Measurements from ENCODE around the gene TGFBR2.

DNA sequence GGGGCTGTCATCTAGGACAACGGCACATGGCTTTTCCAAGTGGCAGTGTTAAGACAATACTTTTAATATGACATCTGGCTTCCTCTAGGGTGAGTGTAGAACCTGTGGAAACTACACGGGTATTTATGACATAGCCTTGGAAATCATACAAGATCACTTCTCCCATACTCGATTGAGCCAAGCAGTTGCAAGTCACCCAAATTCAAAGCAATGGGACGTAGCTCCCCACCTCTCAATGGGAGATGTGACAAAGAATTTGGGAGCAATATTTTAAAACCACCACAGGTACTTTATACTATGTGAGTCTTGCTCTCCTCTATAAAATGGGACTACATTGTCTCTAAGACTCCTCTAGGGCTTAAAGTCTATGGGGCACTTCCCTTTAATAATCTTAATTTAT is 93.5 kb downstream of the TGFBR2 start:
- TF ChIP-seq, protein P1, sequence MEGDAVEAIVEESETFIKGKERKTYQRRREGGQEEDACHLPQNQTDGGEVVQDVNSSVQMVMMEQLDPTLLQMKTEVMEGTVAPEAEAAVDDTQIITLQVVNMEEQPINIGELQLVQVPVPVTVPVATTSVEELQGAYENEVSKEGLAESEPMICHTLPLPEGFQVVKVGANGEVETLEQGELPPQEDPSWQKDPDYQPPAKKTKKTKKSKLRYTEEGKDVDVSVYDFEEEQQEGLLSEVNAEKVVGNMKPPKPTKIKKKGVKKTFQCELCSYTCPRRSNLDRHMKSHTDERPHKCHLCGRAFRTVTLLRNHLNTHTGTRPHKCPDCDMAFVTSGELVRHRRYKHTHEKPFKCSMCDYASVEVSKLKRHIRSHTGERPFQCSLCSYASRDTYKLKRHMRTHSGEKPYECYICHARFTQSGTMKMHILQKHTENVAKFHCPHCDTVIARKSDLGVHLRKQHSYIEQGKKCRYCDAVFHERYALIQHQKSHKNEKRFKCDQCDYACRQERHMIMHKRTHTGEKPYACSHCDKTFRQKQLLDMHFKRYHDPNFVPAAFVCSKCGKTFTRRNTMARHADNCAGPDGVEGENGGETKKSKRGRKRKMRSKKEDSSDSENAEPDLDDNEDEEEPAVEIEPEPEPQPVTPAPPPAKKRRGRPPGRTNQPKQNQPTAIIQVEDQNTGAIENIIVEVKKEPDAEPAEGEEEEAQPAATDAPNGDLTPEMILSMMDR (IDR thresholded peaks at IDR 0.05; ENCODE audit: poor library complexity) = no peak
- no peak for TF ChIP-seq EZH2 (IDR thresholded peaks at IDR 0.05; ENCODE audit: borderline replicate concordance)
- no peak for TF ChIP-seq EZH2phosphoT487 (IDR thresholded peaks at IDR 0.05; ENCODE audit: low read depth, severe bottlenecking, unreplicated experiment)
